C4-2B (cell line): ENCODE data around the gene ENOSF1.

Experiments used
- ZFX ChIP-seq: fragments of 450-650 bp; IDR thresholded peaks from 2 replicates; pipeline ENCODE4 v1.6.1; 2017
- TF ChIP-seq, protein P1 (sequence below): fragments of 450-650 bp; conservative IDR thresholded peaks from 2 replicates; pipeline ENCODE4 v1.5.1; 2017; ENCODE audit warnings: mild to moderate bottlenecking

- TF ChIP-seq, protein P1, sequence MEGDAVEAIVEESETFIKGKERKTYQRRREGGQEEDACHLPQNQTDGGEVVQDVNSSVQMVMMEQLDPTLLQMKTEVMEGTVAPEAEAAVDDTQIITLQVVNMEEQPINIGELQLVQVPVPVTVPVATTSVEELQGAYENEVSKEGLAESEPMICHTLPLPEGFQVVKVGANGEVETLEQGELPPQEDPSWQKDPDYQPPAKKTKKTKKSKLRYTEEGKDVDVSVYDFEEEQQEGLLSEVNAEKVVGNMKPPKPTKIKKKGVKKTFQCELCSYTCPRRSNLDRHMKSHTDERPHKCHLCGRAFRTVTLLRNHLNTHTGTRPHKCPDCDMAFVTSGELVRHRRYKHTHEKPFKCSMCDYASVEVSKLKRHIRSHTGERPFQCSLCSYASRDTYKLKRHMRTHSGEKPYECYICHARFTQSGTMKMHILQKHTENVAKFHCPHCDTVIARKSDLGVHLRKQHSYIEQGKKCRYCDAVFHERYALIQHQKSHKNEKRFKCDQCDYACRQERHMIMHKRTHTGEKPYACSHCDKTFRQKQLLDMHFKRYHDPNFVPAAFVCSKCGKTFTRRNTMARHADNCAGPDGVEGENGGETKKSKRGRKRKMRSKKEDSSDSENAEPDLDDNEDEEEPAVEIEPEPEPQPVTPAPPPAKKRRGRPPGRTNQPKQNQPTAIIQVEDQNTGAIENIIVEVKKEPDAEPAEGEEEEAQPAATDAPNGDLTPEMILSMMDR = no peak
- TF ChIP-seq ZFX = no peak
These were observed 4.6 kb upstream of the ENOSF1 start for GRCh38 chr18:717003-717402.
